ENCODE measurements around the gene PLCG2.

PLCG2 gene

GRCh38 chr16:81843683-81844082, 64.6 kb downstream of the PLCG2 start:
- TF ChIP-seq POLR2AphosphoS5 (IDR thresholded peaks at IDR 0.05; ENCODE audit: borderline replicate concordance, low read depth, low read length): no peak
- no peak for TF ChIP-seq FOXP2 (optimal IDR thresholded peaks at IDR 0.05; ENCODE audit: control extremely low read depth, extremely low read length, insufficient read depth)
- TF ChIP-seq EZH2 (IDR thresholded peaks at IDR 0.05): no peak
- Histone ChIP-seq H3K27ac (peak overlapping the region; percentile 46; the same call in 1 of the 2 replicates), H3K36me3 (ENCODE audit: insufficient read depth, low read length) (no peaks in the 10 kb centered on the region), H3K9me3 (ENCODE audit: low read depth, low read length) (no peaks in the 10 kb centered on the region), H3K4me3 (no peak overlapping the region), H3K9ac (ENCODE audit: insufficient read length) (no peak overlapping the region)
- no peak for DNase-seq (ENCODE audit: low read depth, low spot score)

- no peak overlapping the region for H3K27ac ChIP-seq
- no peak for DNase-seq (ENCODE audit: low read depth, low spot score)
- TF ChIP-seq EZH2 (IDR thresholded peaks at IDR 0.05) (no peak), POLR2AphosphoS5 (IDR thresholded peaks at IDR 0.05; ENCODE audit: borderline replicate concordance, low read depth, low read length) (no peak), FOXP2 (optimal IDR thresholded peaks at IDR 0.05; ENCODE audit: control extremely low read depth, extremely low read length, insufficient read depth) (no peak)
Measured at GRCh38 chr16:81846105-81846504, 67.0 kb downstream of the PLCG2 start.

GRCh38 chr16:81848306-81848853, 69.3 kb downstream of the PLCG2 start:
- H3K9ac ChIP-seq (ENCODE audit: insufficient read length): no peak overlapping the region

More at GRCh38 chr16:81846105-81846504, 67.0 kb downstream of the PLCG2 start:
- no peaks in the 10 kb centered on the region for H3K36me3 ChIP-seq (ENCODE audit: insufficient read depth, low read length)
- no peak overlapping the region for H3K4me3 ChIP-seq
- H3K9me3 ChIP-seq (ENCODE audit: low read depth, low read length): no peaks in the 10 kb centered on the region
- H3K9ac ChIP-seq (ENCODE audit: insufficient read length): no peak overlapping the region

GRCh38 chr16:81850197-81850944, 71.3 kb downstream of the PLCG2 start:
- TF ChIP-seq EZH2 (IDR thresholded peaks at IDR 0.05) (no peak), FOXP2 (optimal IDR thresholded peaks at IDR 0.05; ENCODE audit: control extremely low read depth, extremely low read length, insufficient read depth) (no peak), POLR2AphosphoS5 (IDR thresholded peaks at IDR 0.05; ENCODE audit: borderline replicate concordance, low read depth, low read length) (no peak)
- no peaks in the 10 kb centered on the region for H3K9me3 ChIP-seq (ENCODE audit: low read depth, low read length)
- H3K36me3 ChIP-seq (ENCODE audit: insufficient read depth, low read length): no peaks in the 10 kb centered on the region
- H3K4me3 ChIP-seq: no peak overlapping the region
- DNase-seq (ENCODE audit: low read depth, low spot score): no peak
- H3K27ac ChIP-seq: no peak overlapping the region
- H3K9ac ChIP-seq (ENCODE audit: insufficient read length): no peak overlapping the region

More at GRCh38 chr16:81848306-81848853, 69.3 kb downstream of the PLCG2 start:
- TF ChIP-seq EZH2 (IDR thresholded peaks at IDR 0.05) (no peak), POLR2AphosphoS5 (IDR thresholded peaks at IDR 0.05; ENCODE audit: borderline replicate concordance, low read depth, low read length) (no peak), FOXP2 (optimal IDR thresholded peaks at IDR 0.05; ENCODE audit: control extremely low read depth, extremely low read length, insufficient read depth) (no peak)
- H3K27ac ChIP-seq: no peak overlapping the region
- no peak for DNase-seq (ENCODE audit: low read depth, low spot score)
- H3K4me3 ChIP-seq: no peak overlapping the region
- H3K36me3 ChIP-seq (ENCODE audit: insufficient read depth, low read length): no peaks in the 10 kb centered on the region
- no peaks in the 10 kb centered on the region for H3K9me3 ChIP-seq (ENCODE audit: low read depth, low read length)

- TF ChIP-seq FOXP2 (optimal IDR thresholded peaks at IDR 0.05; ENCODE audit: control extremely low read depth, extremely low read length, insufficient read depth) (no peak), EZH2 (IDR thresholded peaks at IDR 0.05) (no peak)
- H3K9me3 ChIP-seq (ENCODE audit: low read depth, low read length): no peaks in the 10 kb centered on the region
- H3K4me3 ChIP-seq: no peak overlapping the region
- no peak overlapping the region for H3K9ac ChIP-seq (ENCODE audit: insufficient read length)
- no peak overlapping the region for H3K27ac ChIP-seq
- no peaks in the 10 kb centered on the region for H3K36me3 ChIP-seq (ENCODE audit: insufficient read depth, low read length)
- DNase-seq (ENCODE audit: low read depth, low spot score): no peak
Measured at GRCh38 chr16:81852347-81852746, 73.3 kb downstream of the PLCG2 start.

- no peak overlapping the region for H3K4me3 ChIP-seq
- no peak for TF ChIP-seq EZH2 (IDR thresholded peaks at IDR 0.05)
- TF ChIP-seq POLR2AphosphoS5 (IDR thresholded peaks at IDR 0.05; ENCODE audit: borderline replicate concordance, low read depth, low read length): no peak
- TF ChIP-seq FOXP2 (optimal IDR thresholded peaks at IDR 0.05; ENCODE audit: control extremely low read depth, extremely low read length, insufficient read depth): no peak
- DNase-seq (ENCODE audit: low read depth, low spot score): no peak
- no peaks in the 10 kb centered on the region for H3K9me3 ChIP-seq (ENCODE audit: low read depth, low read length)
- H3K27ac ChIP-seq: no peak overlapping the region
- H3K9ac ChIP-seq (ENCODE audit: insufficient read length): no peak overlapping the region
- H3K36me3 ChIP-seq (ENCODE audit: insufficient read depth, low read length): no peaks in the 10 kb centered on the region
Measured at GRCh38 chr16:81855552-81856153, 76.6 kb downstream of the PLCG2 start.

- TF ChIP-seq POLR2AphosphoS5 (IDR thresholded peaks at IDR 0.05; ENCODE audit: borderline replicate concordance, low read depth, low read length) (no peak), FOXP2 (optimal IDR thresholded peaks at IDR 0.05; ENCODE audit: control extremely low read depth, extremely low read length, insufficient read depth) (no peak), EZH2 (IDR thresholded peaks at IDR 0.05) (no peak)
- no peaks in the 10 kb centered on the region for H3K9me3 ChIP-seq (ENCODE audit: low read depth, low read length)
- no peaks in the 10 kb centered on the region for H3K36me3 ChIP-seq (ENCODE audit: insufficient read depth, low read length)
- no peak overlapping the region for H3K9ac ChIP-seq (ENCODE audit: insufficient read length)
- no peak overlapping the region for H3K27ac ChIP-seq
- H3K4me3 ChIP-seq: no peak overlapping the region
- no peak for DNase-seq (ENCODE audit: low read depth, low spot score)
Measured at GRCh38 chr16:81860287-81861266, 81.5 kb downstream of the PLCG2 start.

All from SK-N-MC (cell line).